NCI-H2107 (cell line): Measurements from ENCODE around the gene TBC1D7.

ENCODE experiments used
- DNase-seq: peaks from one replicate; lab custom pipeline; 2025; lab: John Stamatoyannopoulos, UW

TBC1D7 gene

DNA sequence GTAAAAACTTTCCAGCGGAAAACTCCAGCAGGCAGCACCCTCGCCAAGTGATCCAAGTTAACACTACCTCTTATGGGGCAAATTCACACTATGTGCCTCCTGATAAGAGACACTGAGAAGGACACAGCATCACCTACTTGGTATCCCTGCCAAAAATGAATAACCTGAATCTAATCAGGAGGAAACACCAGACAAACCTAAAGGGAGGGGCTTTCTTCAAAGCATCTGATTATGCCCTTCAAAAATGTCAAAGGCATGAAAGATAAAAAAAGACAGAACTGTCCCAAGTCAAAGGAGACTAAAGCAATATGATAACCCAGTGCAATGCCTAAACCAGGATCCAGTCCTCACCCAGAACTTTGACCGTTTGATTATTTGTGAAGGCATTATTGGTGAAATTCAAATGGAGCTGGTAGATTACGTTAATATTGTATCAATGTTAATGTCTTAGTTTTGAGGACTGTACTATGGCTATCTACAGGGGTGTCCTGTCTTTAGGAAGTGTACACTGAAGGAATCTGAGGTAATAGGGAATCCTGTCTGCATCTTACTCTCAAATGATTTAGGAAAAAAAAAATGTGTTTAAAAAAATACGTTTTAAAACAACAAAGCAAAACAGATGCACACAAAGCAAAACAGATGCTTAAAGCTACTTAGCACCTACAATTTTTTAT lies 8.3 kb downstream of the TBC1D7 start:
- no peak for DNase-seq

DNA sequence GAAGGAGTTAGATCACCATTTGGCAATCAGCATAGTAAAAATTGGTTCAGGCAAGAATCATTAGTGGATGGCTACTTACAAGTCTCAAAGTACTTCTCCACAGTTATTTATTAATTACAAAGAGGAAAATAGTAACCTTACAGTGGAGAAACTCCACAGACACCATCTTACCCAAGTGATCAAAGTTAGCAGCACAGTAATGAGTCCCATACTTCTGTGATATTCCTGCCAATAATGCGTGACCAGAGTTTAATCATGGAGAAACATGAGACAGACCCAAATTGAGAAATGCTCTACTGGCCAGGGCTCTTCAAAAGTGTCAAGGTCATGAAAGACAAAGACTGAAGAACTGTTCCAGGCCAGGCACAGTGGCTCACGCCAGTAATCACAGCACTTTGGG lies 9.5 kb downstream of the TBC1D7 start:
- no peak for DNase-seq

DNA sequence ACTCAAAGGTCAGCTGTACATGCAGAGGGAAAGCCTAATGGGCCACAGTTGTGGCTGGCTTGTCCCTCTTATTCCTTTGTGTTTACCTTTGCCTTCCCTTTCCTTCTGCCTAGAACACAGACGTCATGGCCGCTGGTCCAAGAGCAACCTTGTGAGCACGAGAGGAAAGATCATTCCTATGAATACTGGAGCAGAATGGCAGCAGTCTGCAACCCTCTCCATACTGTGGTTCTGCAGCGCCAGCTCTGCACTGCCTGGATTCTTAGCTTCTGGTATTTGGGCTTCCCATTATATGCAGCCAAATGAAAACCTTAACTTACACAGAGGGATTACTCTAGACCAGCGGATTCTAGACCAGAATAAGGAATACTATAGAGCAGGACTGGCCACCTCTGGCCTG lies 12.4 kb downstream of the TBC1D7 start:
- no peak for DNase-seq

DNA sequence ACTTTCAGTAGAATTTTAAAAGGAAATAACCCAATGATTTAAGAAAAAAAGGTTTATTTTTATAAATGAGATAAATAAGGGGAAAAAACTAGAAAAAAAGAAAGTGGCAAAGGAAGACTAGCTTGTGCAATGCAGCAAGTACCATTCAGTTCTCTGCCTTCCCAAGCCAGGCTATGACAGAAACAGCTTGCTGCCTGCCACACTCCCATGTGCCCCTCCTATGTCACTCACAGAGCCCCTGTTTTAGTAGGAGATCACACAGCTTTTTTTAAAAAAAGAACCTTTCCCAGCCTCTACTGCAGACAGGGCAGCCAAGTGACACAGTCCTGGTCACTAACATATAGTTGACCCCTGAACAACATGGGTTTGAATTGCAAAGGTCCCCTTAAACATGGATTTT lies 13.5 kb downstream of the TBC1D7 start:
- DNase-seq: no peak

DNA sequence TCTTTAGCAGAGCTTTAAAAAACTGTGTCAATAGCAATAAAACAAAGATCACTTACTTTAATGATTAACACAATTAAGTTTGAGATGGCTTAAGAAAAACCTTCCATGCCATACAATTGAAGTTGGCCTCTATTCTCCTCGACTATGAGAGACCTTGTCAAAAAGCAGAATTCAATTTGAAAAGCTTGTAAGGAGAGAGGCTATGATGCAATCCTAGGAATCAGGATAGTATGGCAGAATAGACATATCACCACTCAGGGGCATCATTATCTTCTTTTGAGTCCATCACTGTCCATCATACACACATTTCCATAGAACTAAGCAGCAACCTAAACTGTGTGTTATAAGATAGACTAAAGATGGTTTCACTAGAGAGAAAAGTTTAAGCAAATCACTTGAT lies 17.2 kb downstream of the TBC1D7 start:
- DNase-seq: no peak

DNA sequence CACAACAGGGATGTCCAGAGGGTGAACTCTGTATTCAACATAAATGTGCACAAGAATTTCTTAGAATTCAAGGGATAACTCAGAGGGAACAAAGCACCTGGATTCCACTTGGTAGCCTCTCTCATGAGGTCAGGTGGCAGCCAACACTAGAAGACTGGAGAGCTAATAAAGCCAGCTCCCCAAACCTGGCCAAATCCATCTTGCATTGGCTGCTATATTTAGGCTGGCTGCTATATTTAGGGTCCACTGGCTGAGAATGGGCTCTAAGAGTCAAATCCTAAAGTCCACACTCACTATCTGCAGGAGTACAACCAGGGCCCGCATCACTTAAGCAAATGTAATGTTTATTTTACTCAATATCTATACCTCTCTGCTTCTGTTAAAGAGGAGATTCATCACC lies 20.0 kb downstream of the TBC1D7 start:
- DNase-seq: no peak

DNA sequence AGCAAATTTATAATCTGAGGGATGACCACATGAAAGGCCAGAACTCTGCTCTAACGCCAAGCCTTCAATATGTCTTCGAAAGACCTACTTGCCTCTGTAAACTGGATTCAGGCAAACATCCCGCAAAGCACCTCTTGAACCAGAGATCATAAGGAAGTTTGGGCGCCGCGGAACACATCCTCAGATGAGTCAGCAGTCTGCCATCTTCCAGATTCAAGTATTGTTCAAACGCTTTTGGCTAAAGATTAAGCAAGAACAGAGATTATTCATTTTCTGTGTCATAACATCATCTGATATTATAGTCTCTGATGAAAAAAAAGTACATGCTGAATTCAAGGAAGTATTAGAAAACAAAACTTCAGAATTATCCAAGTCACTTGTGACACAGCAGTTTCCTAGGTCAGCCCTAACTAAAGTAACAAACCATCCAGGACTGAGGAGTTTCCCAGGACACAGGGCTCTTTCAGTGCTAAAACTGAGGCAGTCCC lies 20.8 kb downstream of the TBC1D7 start:
- no peak for DNase-seq

DNA sequence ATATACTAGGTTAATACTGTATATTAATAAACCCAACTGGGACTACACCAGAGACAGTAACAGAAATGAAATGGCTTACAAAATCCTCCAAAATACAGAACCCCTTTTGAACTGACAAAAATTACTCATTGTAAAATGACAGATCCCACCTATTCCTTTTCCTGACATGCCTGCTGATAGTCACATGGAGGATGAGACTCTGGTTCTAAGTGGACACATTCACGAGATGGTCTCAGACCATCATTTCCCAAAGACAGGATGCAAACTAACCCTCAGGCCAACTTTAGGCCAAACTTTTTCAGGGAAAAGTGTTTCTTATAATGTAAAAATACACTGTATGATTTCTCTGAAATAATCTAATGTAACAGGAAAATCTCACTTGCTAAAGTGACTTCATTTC lies 22.5 kb downstream of the TBC1D7 start:
- no peak for DNase-seq

DNA sequence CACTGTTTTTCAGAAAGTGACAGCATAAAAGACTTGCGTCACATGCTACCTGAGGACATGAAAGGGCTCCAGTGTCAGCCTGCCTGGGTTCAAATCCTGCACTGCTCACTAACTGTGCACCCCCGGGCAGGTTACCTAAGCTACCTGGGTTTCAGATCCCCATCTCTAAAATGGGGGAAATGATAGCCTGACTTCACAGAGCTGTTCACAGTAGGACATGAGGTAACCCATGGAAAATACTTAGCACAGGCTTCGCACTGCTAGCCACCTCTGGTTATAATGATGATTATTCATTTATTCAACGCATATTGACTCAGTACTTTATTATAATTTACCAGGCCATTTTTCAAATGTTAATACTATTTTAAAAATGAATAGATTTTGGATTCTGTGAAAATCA lies 23.0 kb downstream of the TBC1D7 start:
- DNase-seq: no peak

DNA sequence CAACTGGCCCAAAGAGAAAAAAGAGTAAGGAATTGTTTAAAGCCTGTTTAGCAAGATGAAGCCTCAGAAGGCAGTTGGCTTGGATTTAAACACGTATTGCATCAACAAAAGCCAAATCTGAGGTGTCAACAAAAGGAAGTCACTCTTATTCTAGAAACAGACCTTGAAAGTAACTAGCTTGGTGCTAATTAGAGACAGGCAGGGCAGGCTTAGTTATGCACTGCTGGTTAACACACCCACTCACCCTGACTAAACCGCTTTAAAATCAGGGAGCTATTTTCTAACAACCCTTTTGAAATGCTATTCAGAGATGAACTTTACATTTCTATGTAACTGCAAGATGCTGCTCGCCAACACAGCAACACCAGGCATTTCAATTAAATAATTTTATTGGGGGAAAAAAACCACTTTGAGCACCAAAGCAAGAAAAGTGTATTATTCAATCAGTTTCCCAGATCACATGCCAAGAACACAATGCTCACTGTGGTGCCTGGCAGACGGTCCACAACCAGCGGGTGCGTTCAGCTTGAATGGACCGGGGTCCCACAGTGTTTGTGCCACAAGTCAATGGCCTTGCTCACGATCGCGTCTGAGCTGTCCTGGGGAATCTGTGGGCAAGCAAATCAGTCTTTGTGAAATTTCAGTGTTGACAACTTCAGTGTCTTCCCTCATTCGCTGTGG lies 23.6 kb downstream of the TBC1D7 start:
- no peak for DNase-seq

DNA sequence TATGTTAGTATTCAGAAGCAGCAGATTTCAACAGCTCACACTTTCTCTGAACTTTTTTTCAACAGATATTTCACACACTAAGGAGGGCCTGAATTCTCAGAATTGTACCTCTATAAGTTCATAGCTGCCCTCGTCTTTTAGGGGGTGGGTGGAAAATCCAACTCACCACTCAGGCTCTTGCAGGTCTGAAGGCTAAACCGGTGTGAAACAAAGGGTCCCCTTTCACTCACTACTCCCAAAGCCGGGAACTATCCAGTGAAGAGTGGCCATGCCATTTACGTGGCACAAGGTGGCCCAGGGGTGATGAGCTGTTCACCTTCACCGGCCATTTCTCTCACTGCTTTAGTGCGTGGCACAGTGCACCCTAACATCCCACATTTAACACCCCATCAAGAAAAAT lies 24.2 kb downstream of the TBC1D7 start:
- no peak for DNase-seq

DNA sequence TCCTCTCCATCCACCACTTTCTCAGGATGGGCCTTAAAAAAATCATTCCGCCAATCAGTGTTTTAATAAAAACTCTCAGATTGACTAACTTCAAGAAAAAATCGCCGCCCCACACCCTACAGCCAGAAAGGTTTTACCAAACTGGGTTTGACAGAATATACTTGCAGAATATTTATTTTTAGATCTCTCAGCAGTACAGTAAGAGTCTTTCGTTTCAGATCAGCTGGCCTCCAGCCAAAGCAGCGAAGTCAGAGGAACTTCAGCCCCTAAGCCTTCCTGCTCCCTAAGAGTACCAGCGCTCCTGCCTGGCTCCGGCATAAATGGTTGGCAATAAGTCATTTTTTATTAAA lies 24.7 kb downstream of the TBC1D7 start:
- no peak for DNase-seq

DNA sequence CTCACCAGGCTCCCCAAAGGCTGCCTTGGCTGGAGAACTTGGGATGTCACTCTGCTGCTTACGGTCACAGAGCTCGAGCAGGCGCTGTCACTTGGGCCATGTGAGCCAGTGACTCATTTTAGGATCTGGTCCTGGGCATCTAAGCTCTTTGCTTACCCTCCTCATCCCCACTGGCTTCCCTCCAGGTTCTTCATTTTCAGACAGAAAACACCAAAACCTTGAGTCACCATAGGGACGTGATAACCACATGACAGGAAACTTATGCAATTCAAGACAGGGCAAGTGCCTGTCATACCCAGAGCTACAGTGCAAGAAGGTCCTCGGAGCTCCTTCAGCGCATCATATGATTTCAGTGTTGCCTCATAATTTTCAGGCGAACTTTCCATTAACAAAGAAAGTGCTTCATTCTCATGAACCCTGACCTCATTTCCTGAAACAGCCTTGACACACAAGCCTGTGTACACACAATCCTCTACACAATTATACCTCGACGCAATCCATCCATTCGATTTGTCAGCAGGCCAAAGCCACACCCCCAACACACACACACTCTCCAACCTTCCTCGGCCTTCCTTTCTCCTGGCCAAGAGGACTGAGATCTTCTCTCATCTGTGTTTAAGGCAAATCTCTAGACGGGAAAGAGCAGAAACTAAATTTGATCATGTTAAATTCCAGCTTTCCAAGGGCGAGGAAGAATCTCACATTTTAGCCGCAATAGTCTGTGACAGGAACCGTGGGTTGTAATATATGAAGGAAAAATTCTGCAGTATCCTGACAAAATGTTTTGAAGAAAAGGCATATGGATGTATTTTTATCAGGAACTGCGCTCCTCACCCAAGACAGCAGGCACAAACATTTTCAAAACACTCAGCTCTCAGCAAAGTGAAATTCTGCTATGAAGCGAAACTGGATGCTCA lies 25.3 kb downstream of the TBC1D7 start:
- DNase-seq: no peak

DNA sequence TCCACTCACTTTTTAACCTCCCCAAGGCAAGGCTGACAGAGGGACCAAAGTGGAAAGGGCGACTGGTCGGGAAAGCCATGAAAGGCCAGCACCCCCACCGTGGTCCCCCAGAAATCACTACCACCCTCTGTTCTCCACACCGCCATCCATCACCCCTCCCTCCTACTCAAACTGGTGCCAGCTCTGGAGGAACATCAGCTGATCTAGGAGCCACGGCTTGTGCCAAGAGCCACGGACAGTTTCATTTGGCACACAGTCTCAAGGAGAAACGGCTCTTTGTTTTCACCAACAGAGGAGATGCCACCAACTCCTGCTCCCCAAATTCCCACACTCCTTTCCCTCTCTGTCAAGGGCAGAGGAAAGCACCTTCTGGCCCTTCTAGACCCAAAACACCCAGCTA lies 26.0 kb downstream of the TBC1D7 start:
- DNase-seq: no peak

DNA sequence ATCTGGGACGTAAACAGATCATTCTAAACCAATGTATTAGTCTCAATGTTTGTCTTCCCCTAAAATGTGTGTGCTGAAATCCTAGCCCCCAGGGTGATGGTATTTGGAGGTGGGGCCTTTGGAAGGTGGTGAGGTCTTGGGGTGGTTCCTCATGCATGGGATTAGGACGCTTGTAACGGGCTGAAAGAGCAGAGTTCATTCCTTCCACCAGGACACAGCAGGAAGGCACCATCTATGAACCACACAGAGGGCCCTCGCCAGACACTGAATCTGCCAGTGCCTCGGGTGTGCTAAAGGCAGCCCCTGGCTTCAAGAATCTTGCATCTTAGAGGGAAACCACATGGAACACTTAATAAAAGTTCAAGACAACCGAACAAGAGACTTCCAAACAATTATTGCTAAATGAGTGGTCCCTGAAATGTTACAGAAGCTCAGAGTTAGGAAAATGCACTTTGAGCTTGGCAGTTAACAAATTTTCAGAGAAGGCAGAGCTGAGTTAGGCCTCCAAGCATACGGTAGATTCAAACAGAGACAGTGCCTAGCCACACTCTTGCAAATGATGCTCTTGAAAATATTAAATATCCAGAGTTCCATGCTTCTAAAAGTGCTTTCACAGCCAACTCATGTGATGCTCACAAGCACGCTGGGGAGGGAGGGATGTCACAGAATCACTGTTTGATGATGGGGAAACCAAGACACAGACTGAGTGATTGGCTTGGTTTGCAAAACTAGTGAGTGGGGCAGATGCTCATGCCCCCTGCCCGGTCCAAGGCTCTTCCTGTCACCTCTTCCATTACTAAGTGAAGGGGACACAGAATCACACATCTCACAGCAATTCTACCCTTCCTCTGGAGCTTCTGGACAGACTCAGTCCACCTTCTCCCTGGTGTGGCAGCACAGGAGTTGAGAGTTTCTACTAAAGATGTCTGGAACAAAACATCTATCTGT lies 27.4 kb downstream of the TBC1D7 start:
- no peak for DNase-seq

DNA sequence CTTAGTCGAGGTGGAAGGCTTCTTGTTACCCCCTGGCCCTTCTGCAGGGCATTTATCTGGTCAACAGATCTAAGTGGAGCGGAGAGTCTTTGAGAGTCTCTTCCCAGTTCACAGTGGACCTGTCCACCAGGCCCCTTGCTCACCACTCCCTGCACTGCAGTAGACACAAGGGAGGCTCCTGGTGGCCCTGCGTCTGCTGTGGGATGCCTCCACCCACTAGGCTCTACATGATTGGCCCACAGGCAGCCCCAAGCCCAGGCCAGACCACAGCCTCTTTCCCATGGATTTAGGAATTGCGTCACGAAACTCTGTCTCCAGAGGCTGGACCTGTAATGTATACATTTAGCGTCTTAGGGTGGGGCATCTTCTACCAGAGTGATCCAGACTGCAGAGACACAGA lies 28.4 kb downstream of the TBC1D7 start:
- DNase-seq: no peak

DNA sequence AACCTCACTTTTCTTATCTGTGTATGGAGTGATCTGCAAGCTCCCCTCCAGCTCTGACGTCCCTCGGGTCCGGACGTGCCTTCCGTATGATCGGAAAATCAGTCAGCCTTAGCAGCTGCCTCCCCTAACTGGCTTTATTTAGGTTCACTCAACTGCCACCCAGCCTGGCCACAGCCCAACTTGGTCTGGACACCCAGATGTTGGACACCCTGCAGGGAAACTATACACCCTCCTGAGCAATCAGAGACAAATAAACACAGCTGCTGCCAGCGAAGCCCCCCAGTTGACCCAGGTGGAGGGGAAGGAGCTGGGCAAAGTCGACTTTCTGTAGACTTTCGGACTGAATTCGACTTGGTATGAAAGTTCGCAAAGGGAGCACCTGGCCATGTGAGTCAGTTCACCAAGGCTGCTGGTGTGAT lies 28.9 kb downstream of the TBC1D7 start:
- DNase-seq: no peak

DNA sequence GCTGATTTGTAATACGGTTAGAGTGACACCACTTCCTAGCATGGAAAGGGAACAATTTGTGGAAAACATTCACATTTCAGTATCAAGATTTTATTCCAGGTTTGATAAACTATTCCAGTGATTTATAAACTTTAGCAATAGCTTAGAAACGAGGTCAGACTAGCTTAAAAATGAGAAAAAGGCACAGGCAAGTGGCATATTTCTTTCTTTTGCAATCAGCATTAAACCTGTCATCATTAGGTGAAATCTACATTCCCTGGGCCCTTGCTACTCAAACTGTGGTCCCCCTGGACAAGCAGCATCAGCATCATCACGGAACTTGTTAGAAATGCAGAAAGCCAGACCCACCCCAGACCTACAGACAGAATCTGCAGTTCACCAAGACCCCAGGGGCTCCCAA lies 29.9 kb downstream of the TBC1D7 start:
- DNase-seq: no peak

DNA sequence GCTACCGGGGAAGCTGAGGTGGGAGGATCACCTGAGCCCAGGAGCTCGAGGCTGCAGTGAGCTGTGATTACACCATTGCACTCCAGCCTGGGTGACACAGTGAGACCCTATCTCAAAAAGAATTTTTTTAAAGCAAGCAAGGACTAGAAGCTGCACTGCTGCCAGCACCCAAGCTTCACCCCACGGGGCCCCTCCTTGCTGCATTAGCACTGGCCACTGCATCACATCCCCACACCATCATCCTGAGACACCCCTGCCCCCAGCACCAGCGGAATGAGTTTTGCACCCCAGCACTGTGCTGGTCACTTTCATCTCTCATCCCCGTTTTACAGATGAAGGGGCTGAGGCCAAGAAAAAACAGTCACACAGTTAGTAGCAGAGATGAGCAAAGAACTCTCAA lies 30.9 kb downstream of the TBC1D7 start:
- no peak for DNase-seq

DNA sequence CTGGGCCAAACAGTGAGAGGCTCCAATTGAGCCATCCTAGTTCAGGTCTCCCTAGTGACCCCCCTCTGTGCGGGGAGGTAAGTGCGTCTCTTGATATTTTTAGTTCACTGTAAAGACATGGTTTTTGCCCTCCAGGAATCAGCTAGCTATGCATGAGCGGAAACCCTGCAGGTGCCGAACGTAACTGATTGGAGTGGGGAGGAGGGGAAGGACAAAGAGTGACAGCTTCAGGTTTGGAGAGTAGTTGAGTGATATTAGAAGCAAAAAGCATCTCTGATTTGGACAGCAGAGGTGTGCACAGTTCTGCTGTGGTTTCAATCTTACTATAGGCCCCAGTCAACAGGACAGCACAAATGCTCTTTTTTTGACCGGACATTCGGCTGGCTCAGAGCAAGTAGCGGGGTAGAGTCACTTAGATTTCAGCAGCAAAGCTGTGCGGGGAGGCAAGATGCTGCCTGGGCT lies 31.8 kb downstream of the TBC1D7 start:
- no peak for DNase-seq

DNA sequence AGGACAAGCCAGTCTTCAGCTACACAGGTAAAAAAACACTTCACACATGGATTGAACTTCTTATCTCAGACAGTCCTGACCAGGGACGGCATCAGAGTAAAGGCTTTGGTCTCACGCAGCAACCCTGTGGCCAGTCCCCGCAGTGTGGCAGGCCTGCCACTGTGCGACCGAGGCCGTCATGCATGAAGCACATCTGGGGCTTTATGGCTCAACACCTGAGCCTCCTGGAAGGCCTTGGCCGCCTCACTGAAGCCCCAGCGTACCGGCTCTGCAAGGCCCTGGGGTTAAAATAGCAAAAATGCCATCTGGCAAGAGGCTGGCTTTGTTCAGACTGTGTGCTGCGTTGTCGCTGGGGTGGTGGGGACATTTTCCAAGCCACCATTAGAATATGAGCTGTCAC lies 32.8 kb downstream of the TBC1D7 start:
- no peak for DNase-seq
